Right atrium auricular region (tissue), 2 donors: ENCODE results near the gene HBS1L. TPM values are rescaled to one million over a fixed set of nuclear protein-coding genes. Genes with fewer than 3 reads are reported as not detected.

Experiments used
- DNase-seq: peaks from one replicate; pipeline ENCODE4 v3.0.0-alpha.2; 2019; ENCODE audit warnings: low spot score
- H3K27ac ChIP-seq, 2 donors: fragments of 200-600 bp; sonication (generic); 1 replicate in 1 of 2; 2 replicates in 1 of 2; pipeline ENCODE4 v1.5.1; 2016 to 2019
- H3K27me3 ChIP-seq, 2 donors: fragments of 200-600 bp; sonication (generic); one replicate each; pipeline versions ENCODE4 v1.5.1 to v1.6.0; 2017 to 2019
- H3K36me3 ChIP-seq: fragments of 200-600 bp; sonication (generic); one replicate; pipeline ENCODE4 v1.5.1; 2016
- H3K4me1 ChIP-seq, 2 donors: fragments of 200-600 bp; sonication (generic); one replicate each; pipeline versions ENCODE4 v1.5.1 to v1.6.0; 2017 to 2019
- H3K4me3 ChIP-seq, 2 donors: fragments of 200-600 bp; sonication (generic); 1 replicate in 1 of 2; 2 replicates in 1 of 2; pipeline ENCODE4 v1.5.1; 2017 to 2019; ENCODE audit warnings: mild to moderate bottlenecking in 1 of 2, moderate library complexity in 1 of 2
- H3K9me3 ChIP-seq, 2 donors: fragments of 200-600 bp; sonication (generic); one replicate each; pipeline ENCODE4 v1.5.1; 2019
- total RNA-seq, 2 donors: library from RNA; depleted of rRNA; stranded (reverse); fragments of >200 nt; gene quantifications; one replicate each; pipeline ENCODE4 v1.1.0, GENCODE V29; 2016
- TF ChIP-seq, protein P1 (sequence below), 2 donors: fragments of 200-600 bp; sonication (generic); IDR thresholded peaks; one replicate each; pipeline ENCODE4 v1.5.1; 2019; ENCODE audit warnings: antibody characterized with exemption in 2 of 2

Gene HBS1L
- total RNA-seq, 2 donors from 2014 or later, result 42.9 to 60.4 TPM

DNA sequence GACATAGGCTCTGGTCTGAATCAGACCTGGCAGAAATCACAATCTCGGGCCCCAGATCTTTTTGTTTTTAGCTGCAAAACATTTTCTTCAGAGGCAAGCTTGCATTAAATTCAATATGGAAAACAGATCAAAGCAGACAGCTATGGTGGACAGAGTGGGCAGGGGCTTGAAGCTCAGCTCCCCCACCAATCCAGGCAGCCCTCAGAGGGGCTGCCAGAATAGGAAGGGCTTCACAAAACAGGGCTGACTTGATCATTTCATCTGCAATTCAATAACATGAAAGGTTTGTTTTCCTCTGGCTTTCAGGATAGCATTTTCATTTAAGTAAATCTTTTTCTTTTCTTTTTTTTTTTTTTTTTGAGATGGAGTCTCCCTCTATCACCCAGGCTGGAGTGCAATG lies 55.5 kb downstream of the HBS1L start:
- H3K4me3 ChIP-seq, result no peak overlapping the region
- no peaks in the 10 kb centered on the region for H3K27me3 ChIP-seq
- H3K36me3 ChIP-seq, result peaks cover 20% of the 10 kb centered on the region
- no peak for DNase-seq
- TF ChIP-seq, protein P1, sequence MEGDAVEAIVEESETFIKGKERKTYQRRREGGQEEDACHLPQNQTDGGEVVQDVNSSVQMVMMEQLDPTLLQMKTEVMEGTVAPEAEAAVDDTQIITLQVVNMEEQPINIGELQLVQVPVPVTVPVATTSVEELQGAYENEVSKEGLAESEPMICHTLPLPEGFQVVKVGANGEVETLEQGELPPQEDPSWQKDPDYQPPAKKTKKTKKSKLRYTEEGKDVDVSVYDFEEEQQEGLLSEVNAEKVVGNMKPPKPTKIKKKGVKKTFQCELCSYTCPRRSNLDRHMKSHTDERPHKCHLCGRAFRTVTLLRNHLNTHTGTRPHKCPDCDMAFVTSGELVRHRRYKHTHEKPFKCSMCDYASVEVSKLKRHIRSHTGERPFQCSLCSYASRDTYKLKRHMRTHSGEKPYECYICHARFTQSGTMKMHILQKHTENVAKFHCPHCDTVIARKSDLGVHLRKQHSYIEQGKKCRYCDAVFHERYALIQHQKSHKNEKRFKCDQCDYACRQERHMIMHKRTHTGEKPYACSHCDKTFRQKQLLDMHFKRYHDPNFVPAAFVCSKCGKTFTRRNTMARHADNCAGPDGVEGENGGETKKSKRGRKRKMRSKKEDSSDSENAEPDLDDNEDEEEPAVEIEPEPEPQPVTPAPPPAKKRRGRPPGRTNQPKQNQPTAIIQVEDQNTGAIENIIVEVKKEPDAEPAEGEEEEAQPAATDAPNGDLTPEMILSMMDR (IDR thresholded peaks at IDR 0.05), result no peak
- no peak overlapping the region for H3K27ac ChIP-seq
- H3K4me1 ChIP-seq, result no peaks in the 10 kb centered on the region
- no peaks in the 10 kb centered on the region for H3K9me3 ChIP-seq

DNA sequence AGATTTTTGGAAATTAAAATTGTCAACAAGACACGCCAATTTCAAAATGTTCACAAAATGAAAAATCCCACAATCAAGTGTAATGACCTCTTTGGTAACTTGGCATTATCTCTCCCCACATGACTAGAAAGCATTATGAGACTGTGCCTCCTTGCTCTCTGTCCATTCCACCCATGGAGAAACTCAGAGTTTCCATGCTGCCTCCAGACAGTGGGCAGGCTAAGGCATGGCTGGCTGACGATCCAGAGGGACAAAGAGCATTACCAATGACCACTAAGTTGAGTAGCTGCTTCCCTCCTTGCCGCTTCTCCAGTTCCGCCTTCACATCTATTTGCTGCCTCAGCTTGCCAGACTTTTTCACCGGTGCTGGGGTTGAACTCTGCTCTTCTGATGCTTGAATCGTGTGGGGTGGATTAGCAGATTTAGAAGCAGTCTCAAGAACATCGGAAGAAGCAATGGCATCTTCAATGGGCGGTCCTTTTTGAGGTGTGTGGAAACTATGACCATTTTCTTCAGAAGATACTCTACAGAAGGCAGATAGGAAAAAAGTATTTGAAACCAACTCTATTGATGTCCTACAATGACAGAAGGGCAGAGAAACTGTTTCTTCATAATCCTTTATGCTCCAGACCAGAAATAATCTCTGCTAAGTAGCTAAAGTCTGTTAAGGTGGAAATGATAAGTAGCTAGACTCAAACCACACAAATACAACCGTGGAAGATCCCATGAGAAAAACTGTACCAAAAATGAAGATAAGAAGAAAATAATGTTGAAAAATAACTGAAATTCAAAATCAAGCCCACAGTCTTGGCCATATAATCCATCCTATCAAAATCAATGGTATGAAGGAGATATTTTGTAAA lies 57.3 kb downstream of the HBS1L start:
- Histone ChIP-seq H3K27ac (no peak overlapping the region), H3K9me3 (no peaks in the 10 kb centered on the region), H3K4me1 (no peaks in the 10 kb centered on the region), H3K27me3 (no peaks in the 10 kb centered on the region), H3K36me3 (peaks cover 22% of the 10 kb centered on the region), H3K4me3 (no peak overlapping the region)
- no peak for DNase-seq
- TF ChIP-seq, protein P1 (IDR thresholded peaks at IDR 0.05), result no peak

DNA sequence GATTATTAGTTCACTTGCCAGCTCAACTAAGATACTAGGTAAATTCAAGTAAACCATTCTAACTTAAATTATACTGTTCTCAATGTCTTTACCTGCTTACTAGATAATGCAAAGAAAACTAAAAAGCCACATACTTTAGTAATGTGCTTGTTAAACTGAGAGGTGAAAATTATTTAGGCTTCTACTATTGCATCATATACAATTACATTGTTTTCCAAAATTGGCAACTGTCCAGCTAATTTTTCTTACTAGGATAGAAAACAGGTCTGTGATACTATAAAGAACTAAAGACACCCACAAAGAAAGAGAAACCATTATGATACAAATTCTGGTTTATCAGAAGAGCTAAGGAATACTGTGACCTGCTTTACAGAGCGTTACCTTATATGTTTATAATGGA lies 59.1 kb downstream of the HBS1L start:
- Histone ChIP-seq H3K27me3 (no peaks in the 10 kb centered on the region), H3K9me3 (no peaks in the 10 kb centered on the region), H3K4me1 (no peaks in the 10 kb centered on the region), H3K36me3 (peaks cover 27% of the 10 kb centered on the region), H3K27ac (no peak overlapping the region), H3K4me3 (no peak overlapping the region)
- no peak for DNase-seq
- TF ChIP-seq, protein P1 (IDR thresholded peaks at IDR 0.05), result no peak

DNA sequence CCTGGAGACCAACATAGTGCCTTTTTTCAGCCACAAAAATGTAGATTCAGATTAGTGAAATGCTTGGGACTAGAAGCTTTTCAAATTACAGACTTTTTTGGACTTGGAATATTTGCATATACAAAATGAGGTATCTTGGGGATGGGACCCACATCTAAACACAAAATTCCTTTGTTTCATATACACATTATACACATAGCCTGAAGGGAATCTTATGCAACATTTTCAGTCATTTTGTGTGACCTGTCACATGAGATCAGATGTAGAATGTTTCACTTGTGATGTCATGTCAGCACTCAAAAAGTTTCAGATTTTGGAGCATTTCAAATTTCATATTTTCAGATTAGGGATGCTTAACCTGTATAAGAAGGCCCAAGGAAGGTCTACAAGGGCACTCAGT lies 60.2 kb downstream of the HBS1L start:
- Histone ChIP-seq H3K36me3 (peaks cover 27% of the 10 kb centered on the region), H3K4me1 (no peaks in the 10 kb centered on the region), H3K4me3 (no peak overlapping the region), H3K27me3 (no peaks in the 10 kb centered on the region), H3K27ac (no peak overlapping the region), H3K9me3 (no peaks in the 10 kb centered on the region)
- no peak for DNase-seq
- TF ChIP-seq, protein P1 (IDR thresholded peaks at IDR 0.05), result no peak

DNA sequence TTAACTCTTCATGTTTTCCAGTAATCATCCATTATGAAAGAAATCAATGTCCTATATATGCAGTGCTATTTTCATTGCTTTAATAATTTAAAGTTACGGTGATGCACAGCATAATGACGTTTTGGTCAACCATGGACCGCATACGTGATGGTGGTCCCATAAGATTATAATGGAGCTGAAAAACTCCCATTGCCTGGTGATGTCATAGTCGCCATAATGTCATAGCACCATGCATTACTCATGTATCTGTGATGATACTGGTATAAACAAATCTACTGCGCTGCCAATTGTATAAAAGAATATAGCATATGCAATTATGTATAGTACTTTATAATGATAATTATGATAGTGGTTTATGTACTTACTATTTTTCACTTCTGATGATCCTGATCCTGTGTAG lies 62.5 kb downstream of the HBS1L start:
- Histone ChIP-seq H3K4me1 (no peaks in the 10 kb centered on the region), H3K9me3 (no peaks in the 10 kb centered on the region), H3K27me3 (no peaks in the 10 kb centered on the region), H3K27ac (no peak overlapping the region), H3K36me3 (peaks cover 24% of the 10 kb centered on the region), H3K4me3 (no peak overlapping the region)
- DNase-seq, result no peak
- TF ChIP-seq, protein P1 (IDR thresholded peaks at IDR 0.05), result no peak

DNA sequence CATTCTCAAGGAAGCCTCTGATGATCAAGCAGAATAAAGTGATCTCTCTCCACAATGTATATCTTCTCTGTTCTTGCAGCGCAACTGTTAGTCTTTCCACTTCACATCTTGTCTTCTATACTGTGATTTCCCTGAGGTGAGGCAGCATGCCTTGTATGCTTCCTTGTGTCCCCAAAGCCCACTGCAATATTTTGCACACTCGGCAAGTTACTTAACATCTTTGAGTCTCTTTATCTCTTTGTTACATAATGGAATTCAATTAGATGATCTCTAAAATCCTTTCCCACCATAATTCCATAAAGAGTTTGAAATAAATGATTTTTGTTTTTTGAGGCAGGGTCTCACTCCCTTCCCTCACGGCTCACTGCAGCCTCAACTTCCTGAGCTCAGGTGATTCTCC lies 64.4 kb downstream of the HBS1L start:
- TF ChIP-seq, protein P1 (IDR thresholded peaks at IDR 0.05), result no peak
- H3K36me3 ChIP-seq, result peaks cover 23% of the 10 kb centered on the region
- no peak for DNase-seq
- H3K9me3 ChIP-seq, result no peaks in the 10 kb centered on the region
- H3K4me3 ChIP-seq, result no peak overlapping the region
- H3K4me1 ChIP-seq, result no peaks in the 10 kb centered on the region
- no peak overlapping the region for H3K27ac ChIP-seq
- H3K27me3 ChIP-seq, result no peaks in the 10 kb centered on the region
